GM10248 (cell line): ENCODE measurements around the gene GALNT1.
A peak's percentile ranks its signal among the peaks of the same experiment; 100 is the strongest.

Experiments used
- CTCF ChIA-PET: fragments of 300-600 bp; sonication (Branson Sonifier 250); formaldehyde crosslinking; extraction: SDS; loops from one replicate; lab custom pipeline; 2021; ENCODE audit warnings: antibody characterized with exemption; lab: Yijun Ruan, JAX
- POLR2A ChIA-PET: fragments of 350-650 bp; sonication (Branson Sonifier 250); formaldehyde crosslinking; extraction: SDS; loops from one replicate; lab custom pipeline; 2020; ENCODE audit warnings: antibody characterized with exemption; lab: Yijun Ruan, JAX
- DNase-seq: peaks from one replicate; pipeline ENCODE4 v3.0.0; 2012; ENCODE audit errors: extremely low spot score
- TF ChIP-seq, protein P1 (sequence below): IDR thresholded peaks from 2 replicates; pipeline ENCODE4 v1.5.1; 2012; ENCODE audit warnings: mild to moderate bottlenecking, low read depth; ENCODE audit errors: extremely low read depth, missing control alignments, control extremely low read depth

Gene GALNT1

DNA sequence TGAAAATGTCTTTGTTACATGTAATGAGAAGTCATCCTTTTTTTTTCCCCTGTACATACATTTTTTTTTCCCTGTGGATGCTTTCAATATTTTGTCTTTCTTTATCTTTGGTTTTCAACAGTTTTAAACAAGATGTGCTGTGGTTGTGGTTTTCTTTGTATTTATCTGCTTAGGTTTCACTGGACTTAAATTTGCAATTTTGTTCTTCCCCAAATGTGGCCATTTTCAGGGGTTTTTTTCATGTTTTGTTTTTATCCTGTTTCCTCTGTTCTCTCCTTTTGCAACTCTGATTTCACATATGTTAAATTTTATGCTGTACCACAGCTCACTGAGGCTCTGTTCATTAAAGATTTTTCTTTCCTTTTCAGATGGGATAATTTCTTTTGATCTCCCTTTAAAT is 41.7 kb downstream of the GALNT1 start:
- no peak for DNase-seq
- TF ChIP-seq, protein P1, sequence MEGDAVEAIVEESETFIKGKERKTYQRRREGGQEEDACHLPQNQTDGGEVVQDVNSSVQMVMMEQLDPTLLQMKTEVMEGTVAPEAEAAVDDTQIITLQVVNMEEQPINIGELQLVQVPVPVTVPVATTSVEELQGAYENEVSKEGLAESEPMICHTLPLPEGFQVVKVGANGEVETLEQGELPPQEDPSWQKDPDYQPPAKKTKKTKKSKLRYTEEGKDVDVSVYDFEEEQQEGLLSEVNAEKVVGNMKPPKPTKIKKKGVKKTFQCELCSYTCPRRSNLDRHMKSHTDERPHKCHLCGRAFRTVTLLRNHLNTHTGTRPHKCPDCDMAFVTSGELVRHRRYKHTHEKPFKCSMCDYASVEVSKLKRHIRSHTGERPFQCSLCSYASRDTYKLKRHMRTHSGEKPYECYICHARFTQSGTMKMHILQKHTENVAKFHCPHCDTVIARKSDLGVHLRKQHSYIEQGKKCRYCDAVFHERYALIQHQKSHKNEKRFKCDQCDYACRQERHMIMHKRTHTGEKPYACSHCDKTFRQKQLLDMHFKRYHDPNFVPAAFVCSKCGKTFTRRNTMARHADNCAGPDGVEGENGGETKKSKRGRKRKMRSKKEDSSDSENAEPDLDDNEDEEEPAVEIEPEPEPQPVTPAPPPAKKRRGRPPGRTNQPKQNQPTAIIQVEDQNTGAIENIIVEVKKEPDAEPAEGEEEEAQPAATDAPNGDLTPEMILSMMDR = no peak
- CTCF ChIA-PET = no interaction called here
- POLR2A ChIA-PET = no interaction called here

DNA sequence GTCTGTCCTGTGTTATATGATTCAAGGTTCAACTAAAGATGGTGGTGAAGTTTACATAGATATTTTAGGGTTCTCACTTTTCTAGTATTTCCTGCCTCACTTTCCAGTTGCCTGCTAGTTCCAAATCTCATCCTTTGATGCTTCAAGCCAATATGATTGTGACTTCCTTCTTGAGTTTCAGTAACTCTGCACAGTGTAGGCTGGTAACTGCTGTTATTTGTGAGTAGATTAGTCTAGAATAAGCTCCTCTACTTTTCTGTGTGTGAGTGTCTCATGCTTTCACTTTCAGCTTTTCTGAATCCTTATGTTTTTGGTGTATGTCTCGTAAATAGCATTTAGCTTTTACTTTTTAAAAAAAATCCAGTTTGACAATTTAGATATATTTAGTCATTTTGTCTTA is 42.6 kb downstream of the GALNT1 start:
- POLR2A ChIA-PET = no interaction called here
- TF ChIP-seq, protein P1 = no peak
- peak; percentile 17 for DNase-seq
- CTCF ChIA-PET = interaction anchor here (0.8 to 1.2 kb wide), 3 partner anchors 24 to 216 kb away, joined by 3 read pairs; no protein-coding TSS in a partner anchor

DNA sequence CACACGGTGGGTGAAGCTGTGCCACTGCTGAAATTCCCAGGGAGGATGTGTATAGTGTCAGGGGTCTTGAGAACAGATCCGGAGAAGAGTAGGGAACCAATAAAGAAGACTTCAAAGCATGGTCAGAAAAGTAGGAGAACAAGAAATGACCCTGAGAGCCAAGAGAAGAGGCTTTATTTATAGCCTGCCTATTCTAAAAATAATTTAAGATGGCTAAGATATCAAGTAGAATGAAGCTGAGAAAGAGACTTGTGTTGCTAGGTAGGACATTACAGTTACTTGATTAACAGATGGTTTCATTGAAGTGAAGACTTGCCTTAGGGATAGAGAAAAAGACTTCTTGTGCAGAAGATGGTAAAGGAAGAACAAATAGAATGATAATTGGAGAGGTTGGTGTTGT is 43.7 kb downstream of the GALNT1 start:
- POLR2A ChIA-PET = no interaction called here
- TF ChIP-seq, protein P1 = no peak
- CTCF ChIA-PET = interaction anchor here (1.2 to 1.6 kb wide), 2 partner anchors 22 to 239 kb away, joined by 3 read pairs; no protein-coding TSS in a partner anchor
- no peak for DNase-seq

DNA sequence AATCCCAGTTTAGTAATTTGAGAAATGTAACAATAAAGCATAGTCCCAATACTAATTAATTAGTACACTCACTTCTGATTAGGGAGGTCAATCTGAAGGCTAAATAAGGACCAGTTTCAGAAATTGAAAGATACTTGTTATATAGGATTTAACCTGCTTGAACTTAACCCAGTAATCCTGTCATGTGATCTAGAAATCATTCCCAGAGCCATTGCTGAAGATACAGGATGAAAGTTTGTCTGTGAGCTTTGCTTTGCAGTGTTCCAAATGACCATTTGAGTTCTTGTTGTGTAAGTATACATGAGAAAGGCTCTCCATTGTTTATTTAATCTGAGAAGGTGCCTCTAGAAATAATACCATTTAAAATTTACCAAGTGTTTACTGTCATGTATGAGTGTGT is 52.2 kb downstream of the GALNT1 start:
- POLR2A ChIA-PET = no interaction called here
- TF ChIP-seq, protein P1 = no peak
- no peak for DNase-seq
- CTCF ChIA-PET = no interaction called here

DNA sequence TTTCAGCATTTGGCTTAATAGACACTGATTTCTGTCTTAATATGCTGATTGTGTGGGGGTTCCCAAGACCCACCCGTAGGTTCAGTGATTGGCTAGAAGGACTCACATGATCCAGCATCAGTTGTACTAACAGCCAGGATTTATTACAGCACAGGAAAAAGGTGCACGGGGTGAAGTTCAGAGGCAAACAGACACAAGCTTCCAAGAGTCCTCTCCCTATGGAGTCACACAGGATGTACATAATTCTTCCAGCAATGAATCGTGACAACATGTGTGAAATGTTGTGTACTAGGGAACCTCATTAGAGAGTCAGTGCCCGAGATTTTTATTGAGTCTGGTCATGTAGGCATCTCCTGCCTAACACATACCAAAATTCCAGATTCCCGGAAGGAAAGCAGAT is 52.8 kb downstream of the GALNT1 start:
- DNase-seq = no peak
- ChIA-PET POLR2A (no interaction called here), CTCF (no interaction called here)
- TF ChIP-seq, protein P1 = no peak

DNA sequence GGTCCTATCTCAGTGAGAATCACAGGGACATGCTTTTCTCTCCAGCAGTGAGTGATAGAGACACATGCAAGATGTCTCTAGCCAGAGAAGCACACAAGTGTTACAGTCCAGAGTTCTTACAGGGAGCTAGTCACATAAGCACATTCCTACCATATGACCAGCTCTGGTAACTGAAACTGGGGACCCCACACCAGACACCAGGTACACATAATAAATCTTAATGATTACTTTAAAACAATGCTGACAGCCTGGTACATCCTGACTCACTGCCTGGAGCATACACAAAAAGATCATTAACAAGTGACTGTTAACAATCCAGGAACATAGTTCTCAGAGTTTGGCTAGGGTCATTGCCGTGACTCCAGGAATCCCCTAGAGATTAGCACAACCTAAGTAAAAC is 53.6 kb downstream of the GALNT1 start:
- POLR2A ChIA-PET = no interaction called here
- CTCF ChIA-PET = no interaction called here
- TF ChIP-seq, protein P1 = no peak
- DNase-seq = no peak
